Measurements from ENCODE around the gene RAD18.

The RAD18 gene

DNA sequence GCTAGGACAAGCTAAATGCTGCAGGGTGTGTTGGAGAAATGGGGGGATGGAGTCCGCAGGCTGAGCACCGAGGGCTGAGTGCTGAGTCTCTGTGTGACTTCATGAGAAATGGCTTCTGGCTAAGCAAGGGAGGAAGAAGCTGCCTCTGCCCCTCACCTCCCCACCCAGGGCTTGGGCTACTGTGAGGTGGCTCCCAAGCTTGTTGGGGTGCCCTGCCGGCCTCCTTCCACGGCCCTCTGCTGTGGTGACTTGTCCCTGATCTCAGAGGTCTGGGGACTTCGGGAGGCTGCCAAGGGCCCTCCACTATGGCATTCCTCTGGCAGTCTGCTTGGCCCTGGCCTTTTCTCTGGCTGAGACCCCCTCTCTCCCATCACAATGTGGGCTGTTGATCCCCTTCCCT, 30.1 kb upstream of the RAD18 start:
- H3K36me3 ChIP-seq (ENCODE audit: insufficient read depth, low read length): no peaks in the 10 kb centered on the region
- no peaks in the 10 kb centered on the region for H3K9me3 ChIP-seq (replicated peaks; ENCODE audit: low read length)
- no peak overlapping the region for H3K4me3 ChIP-seq (ENCODE audit: low read length)
- H3K4me1 ChIP-seq (ENCODE audit: control insufficient read depth, insufficient read depth, low read length): no peaks in the 10 kb centered on the region
- H3K9ac ChIP-seq (ENCODE audit: low read depth, low read length): no peak overlapping the region
- peaks cover 8% of the 10 kb centered on the region for H3K27me3 ChIP-seq (ENCODE audit: control insufficient read depth, insufficient read depth, low read length)
- no peak overlapping the region for H3K4me2 ChIP-seq (ENCODE audit: low read length)

DNA sequence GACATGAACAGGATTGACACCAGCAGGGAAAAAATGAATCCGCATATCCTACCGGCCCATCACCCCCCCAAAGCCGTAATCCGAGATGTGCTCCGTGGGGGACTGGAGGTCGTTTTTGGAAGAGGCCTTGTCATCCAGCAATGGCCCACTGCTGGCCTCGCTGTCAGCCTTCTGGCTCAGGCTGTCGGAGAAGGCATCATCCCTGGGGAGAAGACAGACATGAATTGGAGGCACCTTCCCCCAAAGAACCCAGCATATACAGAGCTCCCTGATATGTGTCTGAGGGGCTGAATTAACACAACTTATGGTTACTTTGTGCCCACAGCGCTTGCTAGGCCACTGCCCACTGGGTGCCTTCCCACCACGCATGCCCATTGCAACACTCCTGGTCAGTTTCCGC, 29.6 kb upstream of the RAD18 start:
- Histone ChIP-seq H3K9ac (ENCODE audit: low read depth, low read length) (no peak overlapping the region), H3K36me3 (ENCODE audit: insufficient read depth, low read length) (no peaks in the 10 kb centered on the region), H3K4me1 (ENCODE audit: control insufficient read depth, insufficient read depth, low read length) (no peaks in the 10 kb centered on the region), H3K27me3 (ENCODE audit: control insufficient read depth, insufficient read depth, low read length) (peaks cover 8% of the 10 kb centered on the region), H3K4me3 (ENCODE audit: low read length) (no peak overlapping the region), H3K9me3 (replicated peaks; ENCODE audit: low read length) (no peaks in the 10 kb centered on the region), H3K4me2 (ENCODE audit: low read length) (no peak overlapping the region)

DNA sequence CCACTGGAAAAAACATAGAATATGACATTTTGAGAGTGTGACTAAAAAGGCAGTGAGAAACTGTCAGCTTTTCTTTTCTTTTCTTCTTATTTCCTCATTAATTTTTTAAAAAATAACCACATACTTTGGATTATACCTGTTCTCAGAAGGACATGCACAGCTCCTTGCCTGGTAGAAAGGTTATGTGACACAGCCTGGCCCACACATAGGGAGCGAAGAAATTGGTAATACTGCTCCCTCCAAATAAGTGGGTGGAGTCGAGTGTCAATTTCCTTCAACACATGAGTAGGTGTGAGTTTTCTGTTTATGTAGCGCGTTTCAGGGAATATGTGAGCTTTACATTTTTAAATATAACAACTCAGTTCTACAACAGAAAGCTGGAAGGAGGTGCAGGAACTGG, 28.9 kb upstream of the RAD18 start:
- Histone ChIP-seq H3K27me3 (ENCODE audit: control insufficient read depth, insufficient read depth, low read length) (peaks cover 6% of the 10 kb centered on the region), H3K4me2 (ENCODE audit: low read length) (no peak overlapping the region), H3K9me3 (replicated peaks; ENCODE audit: low read length) (no peaks in the 10 kb centered on the region), H3K9ac (ENCODE audit: low read depth, low read length) (no peak overlapping the region), H3K4me3 (ENCODE audit: low read length) (no peak overlapping the region), H3K4me1 (ENCODE audit: control insufficient read depth, insufficient read depth, low read length) (no peaks in the 10 kb centered on the region), H3K36me3 (ENCODE audit: insufficient read depth, low read length) (no peaks in the 10 kb centered on the region)

DNA sequence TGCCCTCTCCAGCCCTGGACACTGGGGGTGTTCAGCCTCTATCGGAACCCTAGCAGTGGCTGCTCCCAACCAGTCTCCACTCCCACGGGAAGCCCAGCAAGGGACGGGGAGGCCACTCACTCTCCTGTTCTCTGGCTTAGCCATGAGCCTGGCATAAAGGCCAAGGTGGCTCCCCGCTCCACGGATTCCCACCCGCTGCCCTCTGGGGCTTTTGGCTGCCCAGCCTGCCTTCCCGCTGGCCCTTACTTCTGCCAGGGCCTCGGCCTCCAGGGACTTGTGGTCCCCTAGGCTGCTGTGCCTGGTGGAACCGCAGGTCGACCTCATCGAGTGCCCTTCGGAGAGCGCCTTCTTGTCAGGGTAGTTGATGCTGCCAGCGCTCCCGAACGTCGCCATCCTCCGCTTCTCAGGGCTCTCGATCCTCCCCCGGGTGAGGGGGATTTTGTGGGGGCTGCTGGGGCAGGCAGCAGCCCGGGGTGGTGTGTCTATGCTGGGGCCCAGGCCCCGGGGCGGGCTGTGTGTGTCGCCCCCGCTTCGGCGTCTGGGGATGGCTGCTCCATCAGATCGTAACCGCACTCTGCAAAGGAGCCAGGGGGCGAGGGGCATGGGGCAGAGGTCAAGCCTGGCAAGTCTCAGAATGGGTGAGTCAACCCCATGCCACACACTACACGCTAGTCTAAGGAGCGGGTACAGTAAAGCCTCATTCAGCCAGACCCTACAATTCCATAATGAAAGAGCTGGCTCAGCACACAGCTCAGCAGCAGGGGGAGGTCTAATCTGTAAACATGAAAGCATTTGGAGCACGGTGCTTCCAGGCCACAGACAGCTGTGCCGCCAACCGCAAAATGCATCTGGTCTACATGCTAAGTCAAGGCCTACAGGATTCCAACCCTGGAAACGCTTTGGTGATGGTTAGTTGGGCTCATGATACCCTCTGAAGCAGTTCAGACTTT, 27.3 kb upstream of the RAD18 start:
- Histone ChIP-seq H3K36me3 (ENCODE audit: insufficient read depth, low read length) (no peaks in the 10 kb centered on the region), H3K4me1 (ENCODE audit: control insufficient read depth, insufficient read depth, low read length) (no peaks in the 10 kb centered on the region), H3K9me3 (replicated peaks; ENCODE audit: low read length) (no peaks in the 10 kb centered on the region), H3K27me3 (ENCODE audit: control insufficient read depth, insufficient read depth, low read length) (no peaks in the 10 kb centered on the region), H3K4me3 (ENCODE audit: low read length) (no peak overlapping the region), H3K9ac (ENCODE audit: low read depth, low read length) (no peak overlapping the region), H3K4me2 (ENCODE audit: low read length) (no peak overlapping the region)

DNA sequence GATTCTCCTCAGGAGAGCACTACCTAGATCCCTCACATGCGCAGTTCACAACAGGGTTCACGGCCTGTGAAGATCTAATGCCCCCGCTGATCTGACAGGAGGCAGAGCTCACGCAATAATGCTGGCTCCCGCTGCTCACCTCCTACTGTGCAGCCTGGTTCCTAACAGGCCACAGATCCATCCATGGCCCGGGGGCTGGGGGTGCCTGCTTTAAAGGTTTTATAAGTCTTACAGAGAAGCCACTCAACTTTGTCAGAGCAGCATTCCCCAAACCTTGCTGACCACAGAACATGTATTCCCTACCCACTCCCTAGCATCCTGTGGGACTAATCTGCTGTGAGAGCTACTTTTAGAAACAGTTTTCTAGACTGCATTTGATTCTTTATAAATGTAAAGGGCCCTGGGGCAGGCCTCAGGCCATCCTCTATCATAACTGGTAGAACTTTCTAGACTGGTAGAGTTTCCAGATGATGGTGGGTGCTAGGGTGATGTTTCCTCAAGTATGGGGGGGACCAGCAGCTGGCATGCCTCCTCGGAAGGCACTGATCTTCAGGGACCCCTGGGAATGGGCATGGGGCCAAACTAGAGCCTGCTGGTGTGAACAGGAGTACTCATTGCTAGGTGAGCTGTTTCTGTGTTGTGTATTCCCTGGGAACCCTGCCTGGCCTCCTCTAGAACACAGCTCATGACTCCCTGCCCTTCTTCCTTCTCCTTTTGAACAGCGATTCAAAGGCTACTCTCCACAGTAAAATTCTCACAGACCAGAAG, 25.7 kb upstream of the RAD18 start:
- Histone ChIP-seq H3K27me3 (ENCODE audit: control insufficient read depth, insufficient read depth, low read length) (no peaks in the 10 kb centered on the region), H3K4me2 (ENCODE audit: low read length) (no peak overlapping the region), H3K4me3 (ENCODE audit: low read length) (no peak overlapping the region), H3K9me3 (replicated peaks; ENCODE audit: low read length) (no peaks in the 10 kb centered on the region), H3K36me3 (ENCODE audit: insufficient read depth, low read length) (no peaks in the 10 kb centered on the region), H3K4me1 (ENCODE audit: control insufficient read depth, insufficient read depth, low read length) (no peaks in the 10 kb centered on the region), H3K9ac (ENCODE audit: low read depth, low read length) (no peak overlapping the region)

DNA sequence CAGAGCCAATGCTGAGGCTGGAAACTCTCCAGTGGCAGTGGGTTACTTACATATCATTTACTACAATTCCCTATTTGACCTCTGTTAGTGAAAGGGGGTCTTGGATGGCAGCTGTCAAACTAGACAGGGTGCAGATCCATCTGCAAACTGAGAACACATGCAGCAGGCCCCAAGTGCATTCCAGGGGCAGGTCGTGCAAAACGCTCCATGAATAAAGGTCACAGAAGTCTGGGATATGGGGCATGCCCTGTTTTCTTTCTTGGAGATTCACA, 25.0 kb upstream of the RAD18 start:
- no peaks in the 10 kb centered on the region for H3K36me3 ChIP-seq (ENCODE audit: insufficient read depth, low read length)
- H3K9me3 ChIP-seq (replicated peaks; ENCODE audit: low read length): no peaks in the 10 kb centered on the region
- H3K4me2 ChIP-seq (ENCODE audit: low read length): no peak overlapping the region

DNA sequence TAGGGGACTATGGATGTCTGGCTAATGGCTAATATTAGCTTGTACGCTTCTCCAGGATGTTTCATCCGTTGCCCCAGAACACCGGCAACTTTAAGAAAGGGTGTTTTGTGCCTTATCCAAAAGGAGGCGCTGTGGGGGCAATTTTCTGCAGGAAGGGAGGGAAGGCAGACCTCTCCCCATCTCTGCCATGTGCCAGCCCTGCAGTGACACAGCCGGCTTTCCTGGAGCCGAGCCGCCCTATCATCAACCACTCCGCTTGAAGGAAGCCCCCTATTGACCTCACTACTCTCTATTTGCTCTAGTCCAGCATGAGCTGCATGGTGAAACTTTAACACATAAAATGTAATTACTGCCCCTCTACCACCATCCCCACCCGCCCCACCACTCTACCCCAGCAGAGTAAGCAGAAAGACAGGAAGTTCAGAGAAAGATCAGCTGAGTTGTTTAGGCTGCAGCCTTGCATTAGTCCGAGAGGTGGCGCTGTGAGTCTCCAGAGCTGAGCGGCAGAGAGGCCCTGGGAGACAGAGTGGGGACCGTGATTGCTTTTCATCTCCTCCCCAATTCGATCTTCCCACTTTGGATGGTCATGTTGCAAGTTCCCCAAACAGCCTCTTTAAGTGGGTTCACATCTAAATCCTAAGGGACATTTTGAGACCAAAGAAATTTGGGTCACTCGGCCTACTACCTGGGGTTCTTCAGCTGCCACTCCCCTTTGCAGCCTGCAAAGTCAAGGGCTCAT, 24.5 kb upstream of the RAD18 start:
- Histone ChIP-seq H3K9me3 (replicated peaks; ENCODE audit: low read length) (no peaks in the 10 kb centered on the region), H3K4me1 (ENCODE audit: control insufficient read depth, insufficient read depth, low read length) (no peaks in the 10 kb centered on the region), H3K4me2 (ENCODE audit: low read length) (no peak overlapping the region), H3K36me3 (ENCODE audit: insufficient read depth, low read length) (no peaks in the 10 kb centered on the region), H3K4me3 (ENCODE audit: low read length) (no peak overlapping the region), H3K9ac (ENCODE audit: low read depth, low read length) (no peak overlapping the region), H3K27me3 (ENCODE audit: control insufficient read depth, insufficient read depth, low read length) (no peaks in the 10 kb centered on the region)

More for the DNA sequence above, 25.0 kb upstream of the RAD18 start:
- Histone ChIP-seq H3K4me1 (ENCODE audit: control insufficient read depth, insufficient read depth, low read length) (no peaks in the 10 kb centered on the region), H3K9ac (ENCODE audit: low read depth, low read length) (no peak overlapping the region), H3K4me3 (ENCODE audit: low read length) (no peak overlapping the region), H3K27me3 (ENCODE audit: control insufficient read depth, insufficient read depth, low read length) (no peaks in the 10 kb centered on the region)

DNA sequence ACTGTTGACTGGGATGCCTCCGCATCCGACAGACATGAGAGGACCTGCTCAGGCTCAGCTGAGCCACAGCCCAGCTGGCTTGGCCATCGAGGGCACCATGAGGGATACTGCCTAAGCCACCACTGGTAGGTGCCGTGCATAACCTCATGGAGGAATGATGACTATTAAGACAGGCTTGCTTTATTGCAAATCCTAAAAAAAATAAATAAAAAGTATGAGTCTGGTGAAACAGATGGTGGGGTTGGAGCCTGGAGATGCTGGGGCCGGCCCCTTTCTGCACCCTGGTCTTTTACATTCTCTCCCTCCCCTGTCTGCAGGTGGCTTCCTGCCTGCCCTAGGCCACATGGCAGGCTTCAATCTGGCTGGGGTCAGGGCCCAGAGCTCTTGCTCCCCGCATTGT, 24.0 kb upstream of the RAD18 start:
- no peaks in the 10 kb centered on the region for H3K9me3 ChIP-seq (replicated peaks; ENCODE audit: low read length)
- no peak overlapping the region for H3K4me3 ChIP-seq (ENCODE audit: low read length)
- H3K9ac ChIP-seq (ENCODE audit: low read depth, low read length): no peak overlapping the region
- H3K36me3 ChIP-seq (ENCODE audit: insufficient read depth, low read length): no peaks in the 10 kb centered on the region
- H3K4me1 ChIP-seq (ENCODE audit: control insufficient read depth, insufficient read depth, low read length): no peaks in the 10 kb centered on the region
- H3K4me2 ChIP-seq (ENCODE audit: low read length): no peak overlapping the region
- no peaks in the 10 kb centered on the region for H3K27me3 ChIP-seq (ENCODE audit: control insufficient read depth, insufficient read depth, low read length)

DNA sequence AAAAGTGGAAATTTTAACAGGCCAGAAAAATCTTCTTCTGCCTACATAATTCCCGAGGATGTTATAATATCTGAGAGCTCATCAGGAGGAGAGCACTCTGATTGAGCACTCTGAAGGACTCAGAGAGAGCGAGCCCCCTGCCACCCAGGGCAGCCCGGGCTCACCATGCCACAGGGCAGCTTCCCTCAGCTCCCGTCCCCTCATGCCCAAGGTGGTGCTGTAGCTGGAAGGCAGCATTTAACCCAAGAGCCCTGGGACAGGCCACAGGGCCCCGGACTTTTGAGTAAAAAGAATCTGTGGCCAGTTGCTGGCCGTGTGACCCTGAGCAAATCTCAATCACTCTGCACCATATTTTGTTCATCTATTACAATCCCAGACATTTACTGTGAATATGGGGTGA, 23.5 kb upstream of the RAD18 start:
- H3K4me1 ChIP-seq (ENCODE audit: control insufficient read depth, insufficient read depth, low read length): no peaks in the 10 kb centered on the region
- H3K4me2 ChIP-seq (ENCODE audit: low read length): no peak overlapping the region
- no peaks in the 10 kb centered on the region for H3K27me3 ChIP-seq (ENCODE audit: control insufficient read depth, insufficient read depth, low read length)
- H3K9me3 ChIP-seq (replicated peaks; ENCODE audit: low read length): no peaks in the 10 kb centered on the region
- H3K9ac ChIP-seq (ENCODE audit: low read depth, low read length): no peak overlapping the region
- no peaks in the 10 kb centered on the region for H3K36me3 ChIP-seq (ENCODE audit: insufficient read depth, low read length)
- H3K4me3 ChIP-seq (ENCODE audit: low read length): no peak overlapping the region

DNA sequence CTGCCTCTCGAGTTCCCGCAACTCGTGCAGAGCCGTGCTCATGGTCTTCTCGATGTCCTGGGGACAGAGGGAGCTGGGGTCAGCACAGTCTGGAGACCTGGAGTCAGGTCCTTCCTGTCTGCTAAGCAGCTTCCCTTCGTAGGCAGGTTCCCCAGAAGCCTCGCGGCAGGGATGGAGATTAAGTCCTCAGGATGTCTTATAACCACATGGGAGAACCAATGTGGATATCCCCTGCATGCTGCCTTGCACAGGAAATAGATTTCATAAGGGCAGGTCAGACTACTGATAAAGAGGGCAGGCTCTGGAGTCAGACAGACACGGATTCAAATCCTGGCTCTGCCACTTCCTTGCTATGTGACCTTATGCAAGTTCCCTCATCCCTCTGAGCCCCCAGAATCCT, 22.6 kb upstream of the RAD18 start:
- Histone ChIP-seq H3K4me2 (ENCODE audit: low read length) (no peak overlapping the region), H3K36me3 (ENCODE audit: insufficient read depth, low read length) (no peaks in the 10 kb centered on the region), H3K27me3 (ENCODE audit: control insufficient read depth, insufficient read depth, low read length) (peaks cover 5% of the 10 kb centered on the region), H3K4me3 (ENCODE audit: low read length) (no peak overlapping the region), H3K9ac (ENCODE audit: low read depth, low read length) (no peak overlapping the region), H3K9me3 (replicated peaks; ENCODE audit: low read length) (no peaks in the 10 kb centered on the region), H3K4me1 (ENCODE audit: control insufficient read depth, insufficient read depth, low read length) (no peaks in the 10 kb centered on the region)

DNA sequence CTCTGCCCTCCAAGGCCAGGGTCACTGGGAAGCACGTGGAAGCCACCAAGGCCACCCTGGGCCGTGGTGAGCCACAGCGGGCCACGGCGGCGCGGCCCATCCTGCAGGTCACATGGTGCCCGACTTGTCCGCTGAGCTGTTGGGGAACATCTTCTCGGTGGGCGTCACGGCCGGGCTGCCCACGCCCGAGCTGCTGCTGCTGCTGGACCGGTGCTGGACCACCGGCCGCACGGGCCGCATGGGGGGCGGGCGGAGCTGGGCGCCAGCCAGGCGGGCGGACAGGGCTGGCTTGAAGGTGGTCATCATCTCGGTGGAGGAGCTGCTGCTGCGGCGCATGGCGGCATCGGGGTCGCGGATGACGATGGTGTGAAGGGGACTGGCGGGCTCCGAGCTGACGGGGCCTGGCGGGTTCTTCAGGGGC, 22.1 kb upstream of the RAD18 start:
- H3K4me1 ChIP-seq (ENCODE audit: control insufficient read depth, insufficient read depth, low read length): no peaks in the 10 kb centered on the region
- H3K36me3 ChIP-seq (ENCODE audit: insufficient read depth, low read length): no peaks in the 10 kb centered on the region
- H3K9me3 ChIP-seq (replicated peaks; ENCODE audit: low read length): no peaks in the 10 kb centered on the region
- H3K27me3 ChIP-seq (ENCODE audit: control insufficient read depth, insufficient read depth, low read length): peaks cover 10% of the 10 kb centered on the region
- H3K9ac ChIP-seq (ENCODE audit: low read depth, low read length): no peak overlapping the region
- no peak overlapping the region for H3K4me3 ChIP-seq (ENCODE audit: low read length)
- no peak overlapping the region for H3K4me2 ChIP-seq (ENCODE audit: low read length)
